Measurements from ENCODE around the gene RAB11FIP5.
"Not testable (repeated sequence)": the region's sequence is repeated elsewhere in the genome, so short reads cannot be mapped to it uniquely, and the experiment has no call there.

The RAB11FIP5 gene, protein sequence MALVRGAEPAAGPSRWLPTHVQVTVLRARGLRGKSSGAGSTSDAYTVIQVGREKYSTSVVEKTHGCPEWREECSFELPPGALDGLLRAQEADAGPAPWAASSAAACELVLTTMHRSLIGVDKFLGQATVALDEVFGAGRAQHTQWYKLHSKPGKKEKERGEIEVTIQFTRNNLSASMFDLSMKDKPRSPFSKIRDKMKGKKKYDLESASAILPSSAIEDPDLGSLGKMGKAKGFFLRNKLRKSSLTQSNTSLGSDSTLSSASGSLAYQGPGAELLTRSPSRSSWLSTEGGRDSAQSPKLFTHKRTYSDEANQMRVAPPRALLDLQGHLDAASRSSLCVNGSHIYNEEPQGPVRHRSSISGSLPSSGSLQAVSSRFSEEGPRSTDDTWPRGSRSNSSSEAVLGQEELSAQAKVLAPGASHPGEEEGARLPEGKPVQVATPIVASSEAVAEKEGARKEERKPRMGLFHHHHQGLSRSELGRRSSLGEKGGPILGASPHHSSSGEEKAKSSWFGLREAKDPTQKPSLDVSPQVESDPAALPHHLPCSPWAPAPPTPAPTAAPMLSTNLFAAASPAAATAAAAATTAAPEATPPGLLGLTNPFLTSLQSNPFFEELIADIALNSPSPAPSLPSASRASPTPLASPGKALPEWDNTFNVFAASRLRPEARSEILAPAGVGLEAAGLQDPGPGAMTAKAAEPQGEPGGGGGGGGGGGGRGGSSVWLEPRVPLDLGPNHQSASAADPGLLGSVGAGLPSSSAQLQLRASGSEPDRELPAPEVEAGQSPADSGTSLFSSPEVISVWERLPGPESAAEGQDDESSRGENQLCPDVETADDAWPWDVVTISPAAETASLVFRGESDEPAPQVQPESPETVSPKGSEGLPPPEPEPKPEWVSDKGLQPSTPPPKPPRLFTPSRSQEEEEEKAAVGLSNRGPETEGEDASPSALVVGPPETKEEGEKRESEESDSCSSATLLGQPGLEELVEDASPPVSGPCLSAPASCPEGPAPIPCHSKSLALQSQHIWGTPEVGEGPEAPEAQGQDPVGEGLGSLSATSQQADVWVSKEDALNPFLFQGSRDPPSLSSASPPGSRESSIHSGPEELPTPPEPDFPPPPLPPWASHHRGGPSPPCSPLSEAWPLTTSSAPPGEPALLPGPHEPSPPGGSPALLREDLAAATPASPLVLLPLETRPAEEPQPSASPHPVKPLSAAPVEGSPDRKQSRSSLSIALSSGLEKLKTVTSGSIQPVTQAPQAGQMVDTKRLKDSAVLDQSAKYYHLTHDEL (N-terminal part only)

DNA sequence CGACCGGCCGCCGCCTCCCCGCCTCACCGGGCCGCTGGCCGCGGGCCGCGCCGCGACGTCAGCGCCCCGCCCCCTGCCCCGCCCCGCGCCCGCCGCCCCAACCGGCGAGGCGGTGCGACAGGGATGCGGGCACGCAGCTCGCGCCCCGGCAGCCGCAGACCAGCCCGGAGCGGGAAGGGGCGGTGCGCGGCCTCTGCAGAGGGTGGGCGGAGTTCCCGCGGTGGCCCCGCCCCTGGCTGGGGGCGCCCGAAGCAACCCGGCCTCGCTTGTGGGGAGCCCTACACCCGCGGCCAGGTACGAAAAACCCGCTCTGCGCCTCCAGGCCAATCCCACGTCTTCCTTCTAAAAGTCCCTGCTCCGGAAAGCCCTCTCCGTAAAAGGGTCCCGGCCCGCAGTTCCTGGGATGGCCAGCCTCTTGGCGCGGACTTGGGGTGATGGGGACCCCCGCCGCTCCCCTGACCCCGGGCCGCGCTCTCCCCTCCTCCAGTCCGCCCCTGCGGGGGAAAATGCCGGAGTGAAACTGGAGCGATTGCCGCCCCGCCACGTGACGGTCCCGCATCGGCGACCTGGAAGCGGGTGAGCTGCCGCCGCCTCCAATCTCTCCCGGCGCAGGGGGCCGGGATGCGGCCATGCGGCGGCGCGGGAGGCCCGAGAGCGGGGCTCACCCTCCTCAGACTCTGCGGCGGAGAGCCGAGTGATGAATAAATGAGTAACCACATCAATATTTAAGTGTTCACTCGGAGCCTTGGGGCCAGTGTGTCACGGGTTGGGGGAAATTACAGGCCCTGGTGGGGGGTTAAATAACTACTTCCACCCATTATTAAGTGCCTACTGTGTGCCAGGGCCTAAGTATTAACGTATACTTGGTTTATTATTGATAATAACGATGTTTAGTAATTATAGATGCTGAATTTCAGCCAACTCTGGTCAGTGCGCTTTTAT lies at the start of gene RAB11FIP5:
TSS of gene RAB11FIP5 (minus strand) at position 36 of the 942 bp plus-strand sequence. CDS start 171 bp downstream, outside the sequence.
- TF ChIP-seq ZNF274 (IDR thresholded peaks at IDR 0.05; ENCODE audit: low read depth, low read length): no peak
- H3K4me3 ChIP-seq (ENCODE audit: low read length): peak within 1 kb of the TSS; percentile 59

DNA sequence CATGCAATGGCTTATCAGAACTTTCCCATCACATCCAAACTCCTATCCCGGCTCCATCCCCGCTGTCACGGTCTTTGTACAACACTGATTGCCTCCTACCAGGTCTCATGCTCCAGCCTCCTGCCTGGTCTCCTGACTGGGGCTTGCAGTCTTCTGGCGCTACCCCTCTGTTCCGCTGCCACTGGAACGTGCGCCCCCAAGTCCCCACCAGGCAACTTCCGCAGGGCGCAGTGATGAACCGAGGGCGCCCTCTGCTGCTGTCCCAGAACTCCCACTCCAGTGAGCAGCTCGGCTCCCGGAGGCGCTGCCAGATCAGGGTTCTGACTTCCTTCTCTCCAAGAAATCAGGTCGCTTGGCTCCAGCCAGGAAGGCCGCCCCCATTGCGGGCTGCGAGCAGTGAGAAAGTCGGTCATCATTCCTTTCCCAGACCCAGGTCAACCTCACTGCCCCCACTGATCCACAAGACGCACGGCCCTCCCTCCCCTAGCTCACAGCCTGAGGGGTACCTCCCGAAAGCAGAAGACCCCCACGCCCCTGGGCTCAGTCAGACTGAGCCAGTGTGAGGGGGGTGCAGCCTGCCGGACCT lies 43.9 kb upstream of the RAB11FIP5 start:
- no peak for TF ChIP-seq ZNF274 (IDR thresholded peaks at IDR 0.05; ENCODE audit: low read depth, low read length)
- H3K4me3 ChIP-seq (ENCODE audit: low read length): no peak overlapping the region

DNA sequence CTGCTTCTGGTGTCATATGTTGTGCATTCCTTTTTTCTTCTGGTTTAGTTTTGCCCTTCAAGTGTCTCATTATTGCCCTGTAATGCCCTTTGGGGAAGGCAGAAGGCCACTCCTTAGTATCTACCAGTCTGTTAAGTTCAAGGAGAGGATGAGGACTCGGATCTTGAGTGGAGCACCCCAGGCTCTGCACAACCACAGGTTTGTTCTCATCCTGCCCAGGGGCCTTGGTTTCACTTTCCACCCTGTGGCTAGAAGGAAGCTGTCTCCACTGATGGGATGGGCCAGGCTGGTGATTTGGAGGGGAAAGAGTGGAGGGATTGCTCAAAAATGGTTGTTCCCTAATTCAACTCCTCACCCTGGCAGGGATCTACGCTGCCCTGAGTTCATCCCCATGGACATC lies 30.2 kb upstream of the RAB11FIP5 start:
- TF ChIP-seq ZNF274 (IDR thresholded peaks at IDR 0.05; ENCODE audit: low read depth, low read length): no peak

DNA sequence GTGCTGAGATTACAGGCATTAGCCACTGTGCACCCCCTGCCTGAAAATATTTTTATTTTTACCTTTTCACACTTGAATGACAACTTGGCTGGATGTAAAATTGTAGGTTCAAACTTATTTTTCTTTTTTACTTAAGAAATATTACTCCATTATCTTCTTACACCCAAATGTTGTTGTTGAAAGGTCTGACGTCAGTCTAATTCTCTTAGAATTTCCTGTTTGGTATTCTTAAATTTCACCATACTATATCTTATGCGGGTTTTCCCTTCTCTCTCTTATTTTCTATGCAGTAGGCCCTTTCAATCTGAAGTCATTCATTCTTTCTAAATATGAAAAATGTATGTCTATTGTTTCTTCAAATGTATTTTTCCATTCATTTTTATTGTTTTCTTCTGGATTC lies 29.1 kb upstream of the RAB11FIP5 start:
- H3K4me3 ChIP-seq (ENCODE audit: low read length): no peak overlapping the region
- TF ChIP-seq ZNF274 (IDR thresholded peaks at IDR 0.05; ENCODE audit: low read depth, low read length): no peak

More for the DNA sequence above, 30.2 kb upstream of the RAB11FIP5 start:
- no peak overlapping the region for H3K4me3 ChIP-seq (ENCODE audit: low read length)

DNA sequence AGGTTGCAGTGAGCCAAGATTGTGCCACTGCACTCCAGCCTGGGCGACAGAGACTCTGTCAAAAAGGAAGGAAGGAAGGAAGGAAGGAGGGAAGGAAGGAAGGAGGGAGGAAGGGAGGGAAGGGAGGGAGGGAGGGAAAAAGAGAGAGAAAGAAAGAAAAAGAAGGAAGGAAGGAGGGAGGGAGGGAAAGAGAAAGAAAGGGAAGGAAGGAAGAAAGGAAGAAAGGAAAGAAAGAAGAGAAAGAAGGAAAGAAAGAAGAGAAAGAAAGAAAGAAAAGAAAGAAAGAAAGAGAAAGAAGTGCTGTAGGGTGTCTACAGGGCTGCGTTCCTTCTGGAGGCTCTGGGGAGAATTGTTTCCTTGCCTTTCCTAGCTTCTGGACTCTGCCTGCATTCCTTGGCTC lies 22.5 kb upstream of the RAB11FIP5 start:
- H3K4me3 ChIP-seq (ENCODE audit: low read length): no peak overlapping the region
- TF ChIP-seq ZNF274 (IDR thresholded peaks at IDR 0.05; ENCODE audit: low read depth, low read length): no peak

DNA sequence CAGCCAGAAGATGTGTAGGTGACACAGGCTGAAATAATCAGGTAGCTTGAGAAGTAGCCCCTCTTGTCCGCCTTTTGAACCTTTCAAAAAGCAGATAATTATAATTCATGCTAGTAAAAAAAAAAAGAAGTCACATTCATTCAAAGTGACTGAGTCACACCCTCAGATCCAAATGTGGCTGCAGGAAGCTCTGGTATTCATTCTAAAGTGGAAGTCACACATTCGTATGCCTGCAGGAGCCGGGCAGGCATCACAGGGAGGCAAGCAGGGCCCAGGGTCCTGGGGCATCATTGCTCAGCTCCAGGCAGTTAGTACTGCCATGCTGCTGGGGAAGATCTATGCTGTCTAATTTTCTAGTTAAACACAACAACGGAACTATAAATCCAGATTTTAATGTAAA lies 21.7 kb upstream of the RAB11FIP5 start:
- TF ChIP-seq ZNF274 (IDR thresholded peaks at IDR 0.05; ENCODE audit: low read depth, low read length): no peak

DNA sequence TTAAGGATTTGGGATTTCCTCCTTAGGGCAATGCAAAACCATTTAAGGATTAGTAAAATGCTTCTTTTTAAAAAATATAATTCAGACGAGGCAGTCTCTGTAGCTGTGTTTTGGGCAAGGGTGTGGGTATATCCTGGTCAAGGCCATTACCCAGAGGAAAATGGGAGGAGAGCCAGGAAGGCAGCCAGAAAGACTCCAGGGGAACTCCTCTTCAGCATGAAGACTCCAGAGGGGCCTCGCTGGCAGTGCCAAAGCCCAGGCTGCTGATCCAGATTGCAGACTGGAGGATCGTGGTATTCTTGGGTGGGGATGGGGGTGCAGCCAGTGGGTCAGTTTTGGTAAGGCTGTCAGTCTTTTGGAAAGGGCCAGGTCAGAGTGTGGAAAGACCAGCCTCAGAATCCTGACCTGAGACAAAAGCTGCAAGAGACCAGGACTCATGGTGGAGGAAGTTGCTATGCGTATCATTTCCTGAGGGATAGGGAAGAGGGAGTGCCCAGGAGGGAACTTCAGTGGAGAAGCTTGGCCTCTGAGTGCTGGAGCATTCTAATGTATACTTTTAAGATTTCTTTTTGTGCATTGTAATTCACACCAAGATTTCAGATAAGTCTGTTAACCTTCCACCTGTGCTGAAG lies 20.9 kb upstream of the RAB11FIP5 start:
- TF ChIP-seq ZNF274 (IDR thresholded peaks at IDR 0.05; ENCODE audit: low read depth, low read length): no peak
- no peak overlapping the region for H3K4me3 ChIP-seq (ENCODE audit: low read length)

More for the DNA sequence above, 21.7 kb upstream of the RAB11FIP5 start:
- no peak overlapping the region for H3K4me3 ChIP-seq (ENCODE audit: low read length)

DNA sequence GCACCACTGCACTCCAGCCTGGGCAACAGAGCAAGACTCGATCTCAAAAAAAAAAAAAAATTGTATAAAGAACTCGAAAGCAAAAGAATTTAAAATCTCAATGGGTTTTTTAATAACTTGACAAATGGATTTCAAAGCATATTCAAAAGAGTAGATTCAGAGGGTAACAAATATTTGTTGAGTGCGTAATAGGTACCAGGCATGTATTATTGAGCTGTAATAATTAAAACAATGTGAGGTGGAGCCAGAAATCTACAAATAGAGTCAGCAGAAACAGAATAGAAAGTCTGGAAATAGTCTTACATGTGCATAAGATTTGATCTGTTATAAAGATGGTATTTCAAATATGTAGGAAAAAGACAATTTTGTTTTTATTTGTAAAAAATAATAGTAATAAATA lies 19.1 kb upstream of the RAB11FIP5 start:
- no peak for TF ChIP-seq ZNF274 (IDR thresholded peaks at IDR 0.05; ENCODE audit: low read depth, low read length)
- no peak overlapping the region for H3K4me3 ChIP-seq (ENCODE audit: low read length)

DNA sequence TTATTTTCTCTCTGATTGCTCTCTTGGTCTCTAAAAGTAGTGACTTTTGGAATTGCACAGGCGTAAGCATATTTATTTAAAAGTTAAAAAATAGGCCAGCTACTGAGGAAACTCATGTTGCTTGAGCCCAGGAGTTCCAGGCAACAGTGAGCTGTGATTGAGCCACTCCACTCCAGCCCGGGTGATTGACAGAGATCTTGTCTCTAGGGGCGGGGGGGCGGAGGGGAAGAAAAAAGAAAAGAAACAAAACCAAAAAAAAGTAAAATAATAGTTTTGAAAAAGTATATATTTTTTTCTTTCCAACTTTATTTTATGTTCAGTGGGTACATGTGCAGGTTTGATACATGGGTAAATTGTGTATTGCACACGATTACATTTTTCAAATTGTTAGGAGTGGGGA lies 18.0 kb upstream of the RAB11FIP5 start:
- no peak overlapping the region for H3K4me3 ChIP-seq (ENCODE audit: low read length)
- no peak for TF ChIP-seq ZNF274 (IDR thresholded peaks at IDR 0.05; ENCODE audit: low read depth, low read length)

DNA sequence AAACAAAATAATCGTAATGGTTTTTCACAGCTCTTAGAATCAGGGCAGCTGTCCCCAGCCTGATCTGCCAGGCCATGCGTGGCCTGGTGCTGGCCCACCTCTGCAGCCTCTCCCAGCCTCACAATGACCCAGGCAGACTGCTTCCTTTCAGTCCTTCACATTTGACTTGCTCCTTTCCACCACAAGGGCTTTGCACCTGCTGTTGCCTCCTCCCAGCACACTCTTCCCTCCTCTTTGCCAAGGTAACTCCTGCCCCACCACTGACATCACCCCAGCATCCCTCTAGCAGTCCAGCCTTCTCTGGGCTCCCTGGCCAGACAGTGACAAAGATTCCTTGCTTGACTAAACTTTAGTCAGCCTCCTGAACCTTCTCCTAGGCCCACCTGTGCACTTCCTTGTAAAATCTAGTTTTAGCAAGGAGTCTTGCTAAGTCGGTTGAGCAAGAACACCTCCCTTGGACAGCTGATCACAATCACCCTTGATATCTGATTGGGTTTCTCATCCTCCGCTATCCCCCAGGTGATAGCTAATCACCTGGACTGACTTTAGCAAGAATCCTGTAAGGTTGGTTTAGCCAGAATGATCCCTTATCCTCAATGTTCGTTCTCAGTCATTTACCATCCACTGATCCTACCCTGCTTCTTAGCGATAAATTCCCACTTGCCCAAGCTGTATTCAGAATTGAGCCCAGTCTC lies 16.2 kb upstream of the RAB11FIP5 start:
- H3K4me3 ChIP-seq (ENCODE audit: low read length): no peak overlapping the region
- no peak for TF ChIP-seq ZNF274 (IDR thresholded peaks at IDR 0.05; ENCODE audit: low read depth, low read length)

DNA sequence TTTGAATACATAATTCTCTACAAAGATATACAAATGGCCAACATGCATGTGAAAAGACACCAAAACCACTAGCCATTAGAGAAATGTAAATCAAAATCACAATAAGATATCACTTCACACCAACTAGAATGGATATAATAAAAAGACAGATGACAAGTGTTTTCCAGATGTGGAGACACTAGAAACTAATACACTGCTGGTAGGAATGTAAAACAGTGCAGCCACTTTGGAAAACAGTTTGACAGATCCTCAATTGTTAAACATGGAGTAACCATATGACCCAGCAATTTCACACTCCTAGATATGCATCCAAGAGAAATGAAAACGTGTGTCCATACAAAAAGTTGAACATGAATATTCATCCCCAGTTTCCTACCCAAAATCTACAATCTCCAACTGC lies 9.8 kb upstream of the RAB11FIP5 start:
- H3K4me3 ChIP-seq (ENCODE audit: low read length): no peak overlapping the region
- TF ChIP-seq ZNF274 (IDR thresholded peaks at IDR 0.05; ENCODE audit: low read depth, low read length): no peak

DNA sequence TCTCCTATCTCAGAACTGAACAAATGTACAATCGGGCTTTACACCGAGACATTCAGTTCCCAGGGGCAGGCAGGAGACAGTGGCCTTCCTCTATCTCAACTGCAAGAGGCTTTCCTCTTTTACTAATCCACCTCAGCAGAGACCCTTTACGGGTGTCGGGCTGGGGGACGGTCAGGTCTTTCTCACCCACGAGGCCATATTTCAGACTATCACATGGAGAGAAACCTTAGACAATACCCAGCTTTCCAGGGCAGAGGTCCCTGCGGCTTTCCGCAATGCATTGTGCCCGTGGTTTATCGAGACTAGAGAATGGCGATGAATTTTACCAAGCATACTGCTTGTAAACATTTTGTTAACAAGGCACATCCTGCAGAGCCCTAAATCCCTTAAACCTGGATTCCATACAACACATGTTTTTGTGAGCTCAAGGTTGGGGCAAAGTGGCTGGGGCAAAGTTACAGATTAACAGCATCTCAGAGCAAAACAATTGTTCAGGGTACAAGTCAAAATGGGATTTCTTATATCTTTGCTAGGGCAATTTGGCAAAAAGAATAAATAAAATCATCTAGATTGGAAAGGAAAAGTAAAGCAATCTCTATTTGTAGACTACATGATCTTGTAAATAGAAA lies 7.0 kb upstream of the RAB11FIP5 start:
- not testable (repeated sequence) for H3K4me3 ChIP-seq (ENCODE audit: low read length)
